Activated T-cell treated with anti-CD3 and anti-CD28 coated beads, Interleukin-2, amount 50 U/mL, for 48 hours (primary cell): ENCODE measurements around the gene CDC5L.
"Not testable (repeated sequence)": the region's sequence is repeated elsewhere in the genome, so short reads cannot be mapped to it uniquely, and the experiment has no call there.

Experiments
- DNase-seq, 2 experiments: peaks; one replicate each; pipeline ENCODE4 v3.0.0-alpha.2; 2020

CDC5L gene

DNA sequence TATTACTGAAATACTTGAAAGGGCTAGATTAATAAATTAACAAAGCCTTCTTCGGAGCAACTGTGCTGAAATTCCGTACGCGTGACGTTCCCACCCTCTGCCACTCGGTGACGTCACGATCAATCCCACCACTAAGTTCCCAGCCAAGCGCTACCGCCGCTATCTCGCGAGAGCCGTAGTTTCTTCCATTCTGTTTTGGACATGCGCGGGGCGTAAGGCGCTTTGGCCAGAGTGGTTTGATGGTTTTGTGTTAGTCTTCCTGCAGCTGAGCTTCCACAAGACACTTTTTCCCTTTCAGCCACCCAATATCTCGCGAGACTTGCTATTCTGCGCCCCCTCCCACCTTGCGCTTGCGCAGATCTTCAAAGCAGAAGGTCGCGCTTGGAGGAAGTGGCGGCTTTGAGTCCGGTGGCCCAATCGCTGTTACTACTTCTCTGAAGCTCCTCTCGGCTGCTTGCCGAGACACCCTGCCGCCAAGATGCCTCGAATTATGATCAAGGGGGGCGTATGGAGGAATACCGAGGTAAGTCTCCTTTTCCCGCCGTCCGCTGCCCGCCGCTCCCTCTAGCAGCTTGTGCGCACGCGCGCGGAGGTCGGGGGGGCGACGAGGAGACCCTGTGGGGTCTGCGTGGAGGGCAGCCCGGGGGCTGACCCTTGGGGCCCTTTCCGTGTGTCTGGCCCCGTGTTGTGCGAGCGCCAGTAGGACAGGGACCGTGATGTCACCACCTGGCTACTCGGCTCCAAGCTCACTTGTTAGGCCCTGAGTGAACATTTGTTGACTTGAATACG lies at the start of gene CDC5L:
Gene CDC5L, plus strand, starts transcription at position 361 of the 789 bp plus-strand sequence. Its CDS starts 118 bp downstream, at position 479.
- peak; percentile 94 to 97 for DNase-seq

DNA sequence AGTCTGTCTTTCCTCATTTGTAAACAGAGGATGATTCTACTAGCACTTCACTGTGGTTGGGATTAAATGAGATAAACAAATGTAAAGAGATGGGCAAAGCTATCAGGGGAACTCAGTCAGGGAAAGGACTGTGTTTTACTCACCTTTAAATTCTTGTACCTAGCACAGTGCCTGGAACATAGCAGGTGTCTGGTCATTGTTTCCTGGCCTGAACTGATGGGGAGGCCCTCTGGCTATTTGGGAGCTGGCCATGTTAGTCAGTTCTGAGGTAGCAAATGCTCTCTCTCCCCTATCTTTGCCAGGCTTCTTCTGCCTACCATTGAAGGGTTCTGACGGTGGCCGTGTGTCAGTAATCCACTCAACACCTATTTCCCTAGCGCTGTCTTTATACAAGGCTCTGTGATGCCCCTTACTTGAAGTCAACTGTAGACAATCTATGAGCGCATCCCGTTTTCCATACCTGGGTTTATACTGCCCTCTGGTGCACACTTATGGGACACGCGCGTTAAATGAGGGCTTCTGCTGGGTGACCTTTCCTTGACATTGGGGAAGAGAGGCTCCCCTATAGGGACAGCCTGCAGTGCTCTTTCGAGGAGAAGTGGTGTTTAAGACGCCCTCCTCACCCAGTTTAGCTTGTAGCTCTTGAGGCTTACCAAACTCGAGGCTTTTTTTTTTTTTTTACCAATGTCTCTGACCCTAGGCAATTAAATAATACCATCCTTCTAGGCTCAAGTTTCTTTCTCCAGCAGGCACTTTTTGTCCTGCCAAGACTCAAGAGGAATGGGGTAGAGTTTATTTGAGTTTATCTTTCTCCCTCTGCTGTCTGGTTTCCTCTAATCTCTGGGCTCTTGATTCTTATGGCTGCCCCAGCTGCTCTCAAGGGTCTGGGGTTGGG lies 49.0 kb upstream of the CDC5L start:
- peak; percentile 82 to 84 for DNase-seq

- no peak for DNase-seq
Measured at GRCh38 chr6:44339301-44339700, 48.2 kb upstream of the CDC5L start.

GRCh38 chr6:44339763-44340625 lies 47.5 kb upstream of the CDC5L start:
- peak; percentile 24 to 29 for DNase-seq

- DNase-seq: no peak
Measured at GRCh38 chr6:44341095-44341890, 46.2 kb upstream of the CDC5L start.

GRCh38 chr6:44342052-44342451 lies 45.5 kb upstream of the CDC5L start:
- DNase-seq: no peak

- peak in 1 of 2 experiments; percentile 35 for DNase-seq
Measured at GRCh38 chr6:44342489-44342888, 45.0 kb upstream of the CDC5L start, which contains the start of gene SPATS1. SPATS1 (plus strand) TSS chr6:44342650; CDS start chr6:44343096, 446 bp downstream.

DNA sequence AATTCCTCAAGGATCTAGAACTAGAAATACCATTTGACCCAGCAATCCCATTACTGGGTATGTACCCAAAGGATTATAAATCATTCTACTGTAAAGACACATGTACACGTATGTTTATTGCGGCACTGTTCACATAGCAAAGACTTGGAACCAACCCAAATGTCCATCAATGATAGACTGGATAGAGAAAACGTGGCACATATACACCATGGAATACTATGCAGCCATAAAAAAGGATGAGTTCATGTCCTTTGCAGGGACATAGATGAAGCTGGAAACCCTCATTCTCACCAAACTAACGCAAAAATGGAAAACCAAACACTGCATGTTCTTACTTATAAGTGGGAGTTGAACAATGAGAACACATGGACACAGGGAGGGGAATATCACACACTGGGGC lies 40.7 kb upstream of the CDC5L start:
- DNase-seq: not testable (repeated sequence)

GRCh38 chr6:44349904-44350649 lies 37.4 kb upstream of the CDC5L start:
- no peak for DNase-seq

- DNase-seq: not testable (repeated sequence)
Measured at GRCh38 chr6:44350650-44350994, 36.9 kb upstream of the CDC5L start.

DNA sequence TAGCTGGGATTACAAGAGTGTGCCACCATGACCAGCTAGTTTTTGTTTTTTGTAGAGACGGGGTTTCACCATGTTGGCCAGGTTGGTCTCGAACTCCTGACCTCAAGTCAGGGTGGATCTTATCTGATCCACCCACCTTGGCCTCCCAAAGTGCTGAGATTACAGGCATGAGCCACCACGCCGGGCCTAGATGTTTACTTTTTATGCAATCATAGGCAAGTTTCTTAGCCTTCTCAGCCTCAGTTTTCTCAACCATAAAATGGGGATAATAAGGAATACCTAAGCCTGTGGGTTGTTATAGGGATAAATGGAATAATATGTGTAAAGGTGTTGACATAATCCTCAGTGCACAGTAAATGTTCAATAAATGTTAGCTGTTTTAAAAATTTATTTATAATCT lies 35.2 kb upstream of the CDC5L start:
- no peak for DNase-seq

DNA sequence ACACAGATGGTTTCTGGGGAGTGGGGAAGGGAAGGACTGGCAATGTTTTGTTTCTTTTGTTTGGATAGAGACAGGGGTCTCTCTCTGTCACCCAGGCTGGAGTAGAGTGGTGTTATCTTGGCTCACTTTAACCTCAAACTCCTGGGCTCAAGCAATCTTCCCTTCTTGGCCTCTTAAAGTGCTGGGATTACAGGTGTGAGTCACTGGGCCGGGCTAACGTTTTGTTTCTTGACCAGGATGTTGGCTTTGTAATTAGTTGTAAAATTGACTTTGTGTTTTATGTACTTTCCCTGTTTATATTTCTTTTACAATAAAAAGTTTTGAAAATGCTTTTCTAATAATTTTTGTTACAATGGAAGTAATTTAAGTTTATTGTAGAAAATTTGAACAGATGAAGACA lies 34.2 kb upstream of the CDC5L start:
- no peak for DNase-seq

DNA sequence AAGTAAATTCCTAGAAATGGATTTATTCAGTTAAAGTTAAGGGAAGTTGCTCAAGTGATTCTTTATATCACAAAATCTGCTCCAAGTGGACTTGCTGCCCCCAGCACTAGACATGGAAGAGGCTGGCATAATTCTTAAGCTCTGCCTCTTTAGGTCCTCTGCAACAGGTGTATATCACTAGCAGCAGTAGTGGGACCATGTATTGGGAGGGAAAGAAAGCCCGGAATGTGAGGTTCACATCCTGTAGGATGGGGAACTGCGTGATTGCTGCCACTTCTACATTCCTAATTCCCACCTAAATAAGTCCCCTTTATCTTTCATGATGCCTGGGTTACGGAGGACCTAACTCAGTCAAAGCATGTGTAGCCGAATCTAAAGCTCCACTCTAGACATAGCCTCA lies 31.9 kb upstream of the CDC5L start:
- DNase-seq: no peak

- no peak for DNase-seq
Measured at GRCh38 chr6:44356487-44356886, 31.0 kb upstream of the CDC5L start.

DNA sequence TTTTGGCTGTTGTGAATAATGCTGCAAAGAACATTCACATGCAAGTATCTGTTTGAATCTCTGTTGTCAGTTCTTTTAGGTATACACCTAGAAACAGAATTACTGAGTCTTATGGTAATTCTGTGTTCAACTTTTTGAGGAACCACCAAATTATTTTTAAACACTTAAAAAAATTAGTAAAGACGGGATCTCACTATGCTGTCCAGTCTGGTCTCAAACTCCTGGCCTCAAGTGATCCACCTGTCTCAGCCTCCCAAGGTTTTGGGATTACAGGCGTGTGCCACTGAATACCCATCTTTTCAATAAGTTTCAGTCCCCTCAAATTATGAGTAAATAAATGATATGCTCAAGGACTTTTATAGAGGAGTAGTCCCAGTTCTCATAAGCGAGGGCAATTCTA lies 27.5 kb upstream of the CDC5L start:
- DNase-seq: no peak

- no peak for DNase-seq
Measured at GRCh38 chr6:44361947-44362346, 25.6 kb upstream of the CDC5L start.

GRCh38 chr6:44363377-44363926 lies 24.1 kb upstream of the CDC5L start:
- no peak for DNase-seq

GRCh38 chr6:44366781-44367180 lies 20.7 kb upstream of the CDC5L start:
- DNase-seq: no peak

DNA sequence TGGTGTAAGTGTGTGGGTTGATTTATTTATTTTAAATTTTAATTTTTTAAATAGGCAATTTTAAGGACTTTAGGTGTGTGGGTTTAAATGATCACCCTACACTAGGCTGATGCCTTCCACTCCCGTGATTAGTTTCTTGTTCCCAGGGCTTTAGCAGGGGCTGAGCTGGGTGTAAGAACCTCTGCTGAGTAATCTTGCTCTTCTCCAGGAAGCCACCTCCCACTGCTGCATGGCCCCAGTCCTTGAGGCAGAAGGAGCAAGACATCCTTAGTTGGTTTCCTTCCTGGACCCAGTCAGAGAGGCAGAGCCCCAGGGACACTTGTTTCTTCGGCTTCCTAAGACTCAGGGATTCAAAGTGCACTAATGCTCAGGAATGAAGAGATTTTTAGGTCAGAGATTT lies 19.8 kb upstream of the CDC5L start:
- DNase-seq: no peak

DNA sequence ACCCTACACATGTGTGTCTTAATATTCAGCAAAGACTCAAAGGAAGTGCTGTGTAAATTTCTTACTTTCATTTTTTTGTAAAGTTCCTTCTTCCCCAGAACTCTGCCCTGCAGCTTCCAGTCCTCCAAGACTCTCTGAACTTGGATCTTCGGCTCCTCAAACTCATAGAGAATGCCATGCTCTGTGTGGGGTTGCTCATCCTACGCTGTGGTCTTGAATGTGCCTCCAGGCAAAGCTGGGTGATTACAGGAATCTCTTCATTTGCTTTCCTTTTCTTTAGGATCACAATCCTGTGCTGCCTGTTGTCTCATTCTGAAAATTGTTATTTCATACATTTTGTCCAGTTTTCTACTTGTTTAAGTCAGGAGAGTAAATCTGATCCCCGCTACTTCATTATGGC lies 14.5 kb upstream of the CDC5L start:
- DNase-seq: no peak

GRCh38 chr6:44373787-44374186 lies 13.7 kb upstream of the CDC5L start:
- DNase-seq: no peak
